Fibroblast of skin of scalp (primary cell): ENCODE data around the gene RINL.

Experiments
- DNase-seq: peaks from one replicate; pipeline ENCODE4 v3.0.0-alpha.2; 2013

The RINL gene

DNA sequence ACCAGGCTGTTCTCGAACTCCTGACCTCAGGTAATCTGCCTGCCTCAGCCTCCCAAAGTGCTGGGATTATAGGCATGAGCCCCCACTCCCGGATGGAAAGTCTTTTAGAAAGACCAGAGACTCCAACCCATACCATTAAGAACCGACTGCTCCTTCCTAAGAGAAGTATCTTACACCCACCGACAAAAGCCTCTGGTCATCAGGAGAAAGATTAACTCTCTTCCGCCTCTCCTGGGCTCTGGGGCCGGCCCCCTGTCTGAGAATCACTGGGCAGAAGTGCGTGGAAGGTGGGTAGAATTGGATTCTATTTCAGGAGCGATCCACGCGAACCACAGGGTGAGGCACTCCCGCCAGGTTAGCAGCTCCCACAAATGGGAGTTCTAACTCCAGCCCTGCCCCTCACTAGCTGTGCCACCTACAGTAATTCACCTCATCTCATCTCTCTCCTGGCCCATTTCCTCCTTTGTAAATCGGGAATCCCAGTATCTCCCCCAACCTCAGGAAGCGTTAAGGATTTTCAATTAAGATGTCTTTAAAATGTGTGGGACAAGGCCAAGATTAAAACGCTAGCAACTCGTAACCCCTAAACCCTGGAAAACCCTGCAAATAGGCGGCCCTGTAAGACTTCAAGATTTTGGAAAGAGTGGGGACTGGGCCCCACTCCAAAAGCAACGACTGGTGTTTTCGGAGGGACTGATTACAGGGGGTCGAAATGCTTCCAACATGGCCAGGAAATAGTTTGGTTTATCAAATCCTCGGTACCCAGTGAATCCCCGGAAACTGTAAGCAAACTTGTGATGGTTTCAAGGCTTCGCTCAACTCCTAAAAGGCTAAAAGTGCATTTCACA, 29.6 kb downstream of the RINL start:
- DNase-seq: no peak

DNA sequence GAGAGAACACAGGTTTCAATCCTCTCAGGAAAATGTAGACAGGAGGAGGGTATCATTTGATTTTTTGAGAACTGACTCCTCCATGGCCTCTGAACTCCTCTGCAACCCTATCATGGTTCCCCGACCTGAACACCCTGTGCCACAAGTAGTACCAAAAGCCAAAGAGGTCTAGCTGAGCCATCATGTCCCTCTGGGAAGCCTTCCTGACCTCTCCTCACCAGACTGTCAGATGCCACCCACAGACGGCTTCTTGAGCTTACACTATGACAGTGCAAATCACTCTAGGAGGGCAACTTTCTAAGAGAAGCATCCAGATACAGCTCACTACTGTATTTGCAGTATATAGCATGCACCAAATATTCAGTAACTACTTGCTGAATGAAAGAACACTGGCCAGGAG, 32.0 kb downstream of the RINL start:
- no peak for DNase-seq

DNA sequence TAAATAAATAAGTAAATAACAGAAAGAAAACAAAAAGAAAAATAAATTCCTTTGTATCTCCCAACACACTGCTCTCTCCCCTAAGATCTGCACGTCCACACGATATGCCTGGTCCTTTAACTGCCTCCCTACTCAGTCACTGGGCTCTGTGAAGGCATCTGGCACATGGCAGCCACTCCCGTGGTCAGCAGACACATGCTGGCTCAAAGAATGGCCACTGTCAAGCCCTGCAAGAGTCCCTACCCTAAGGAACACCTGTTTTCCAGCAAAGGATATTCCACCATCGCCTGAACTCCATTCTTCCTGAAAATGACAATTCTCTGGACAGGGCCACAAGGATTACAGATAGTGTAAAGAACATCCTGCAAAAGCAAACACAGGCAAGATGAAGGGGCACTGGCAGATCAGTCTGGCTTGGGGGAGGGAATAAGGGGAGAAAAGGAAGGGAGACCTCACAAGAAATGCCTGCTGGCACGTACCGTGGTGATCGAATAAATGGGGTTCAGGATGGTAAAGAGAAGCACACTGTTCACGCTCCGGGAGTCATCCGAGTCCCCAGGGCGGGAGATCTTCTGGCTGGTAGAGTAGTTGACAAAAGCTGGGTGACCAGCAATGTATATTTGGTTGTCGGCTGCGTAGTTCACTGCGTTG, 32.6 kb downstream of the RINL start:
- DNase-seq: no peak

DNA sequence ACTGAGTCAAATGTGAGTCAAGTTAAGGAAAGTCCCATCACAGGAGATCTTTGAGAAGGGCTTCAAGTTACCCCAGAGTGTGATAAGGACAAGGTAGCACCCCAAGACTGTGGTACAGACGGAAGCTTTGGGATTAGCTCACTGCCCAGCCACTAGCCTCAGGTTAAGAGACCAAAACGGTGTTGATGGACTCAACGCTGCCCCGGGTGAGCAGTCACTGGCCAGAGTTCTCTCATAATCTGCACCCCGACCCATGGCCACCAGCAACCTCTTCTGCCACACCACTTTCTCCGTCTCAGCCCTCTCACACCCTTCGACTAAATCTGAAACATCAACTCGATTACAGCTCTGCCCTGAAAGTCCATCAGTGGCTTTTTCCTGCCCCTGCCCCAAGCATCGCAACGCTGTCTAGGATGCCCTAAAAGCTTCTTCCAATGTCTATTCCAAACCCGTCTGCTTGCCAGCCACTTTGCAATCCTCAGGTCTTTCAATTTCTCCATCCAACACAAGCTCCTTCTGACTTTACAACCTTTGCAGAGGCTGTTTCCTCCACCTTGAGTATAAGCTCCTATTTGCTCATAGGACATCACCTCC, 33.9 kb downstream of the RINL start:
- no peak for DNase-seq

DNA sequence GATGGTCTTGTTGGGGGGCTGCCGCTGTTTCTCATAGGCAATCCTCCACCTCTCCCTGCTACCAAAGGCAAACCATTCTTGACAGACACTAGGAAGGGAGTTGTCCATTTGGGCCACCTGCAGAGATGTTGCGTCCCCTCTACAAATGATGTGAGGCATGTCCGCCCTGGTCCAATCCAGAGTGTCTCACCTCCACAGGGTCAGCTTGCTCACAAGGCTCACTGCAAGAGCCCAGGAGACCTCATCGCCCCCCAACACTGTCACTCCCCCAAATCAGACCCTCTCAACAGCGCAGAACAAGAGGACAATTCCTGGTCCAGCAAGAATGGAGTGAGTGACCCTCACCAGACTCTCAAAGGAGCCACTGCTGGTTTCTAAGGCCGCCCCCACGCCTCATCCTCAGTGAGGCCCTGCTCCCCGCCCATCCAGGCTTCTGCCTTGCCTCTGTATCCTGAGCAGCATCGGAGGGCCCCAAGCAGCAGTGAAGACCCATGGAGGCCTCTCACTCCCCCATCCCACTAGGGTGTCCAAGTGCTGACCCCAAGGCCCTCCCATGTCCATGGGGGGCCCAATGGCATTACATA, 34.8 kb downstream of the RINL start:
- DNase-seq: no peak

DNA sequence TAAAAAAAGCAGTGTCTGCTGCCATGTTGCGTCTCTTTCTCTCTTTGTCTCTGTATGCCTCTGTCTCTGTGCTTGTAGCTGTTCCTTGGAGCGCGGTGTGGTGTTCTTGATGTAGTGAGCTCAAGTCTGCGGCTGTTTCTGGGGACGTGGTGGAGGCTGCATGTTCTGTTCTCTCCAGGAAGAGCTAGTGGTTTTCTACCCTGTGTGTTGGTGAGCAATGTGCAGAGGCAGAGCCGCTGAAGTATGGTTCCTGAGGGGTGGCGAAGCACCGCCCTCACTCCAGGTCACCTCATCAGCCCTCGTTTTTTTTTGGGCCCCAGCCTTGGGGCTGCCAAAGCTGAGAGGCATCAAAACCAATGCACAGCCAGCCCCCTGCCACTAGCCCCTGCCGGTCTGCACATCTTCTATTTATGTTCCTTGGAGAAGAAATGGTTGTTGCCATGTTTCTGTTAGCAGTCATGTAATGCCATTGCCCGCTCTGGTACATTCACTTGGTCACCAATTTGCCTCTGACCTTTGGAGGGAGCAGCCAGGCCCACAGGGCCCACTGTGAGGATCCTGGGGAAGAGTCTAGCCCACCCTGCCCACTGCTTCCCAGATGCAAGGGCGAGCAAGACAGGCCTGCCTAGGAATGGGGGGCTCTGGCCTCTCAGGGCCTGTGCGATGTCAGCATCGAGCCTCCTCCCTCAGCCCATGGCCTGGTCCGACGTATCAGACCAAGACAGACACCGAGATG, 35.5 kb downstream of the RINL start:
- no peak for DNase-seq

DNA sequence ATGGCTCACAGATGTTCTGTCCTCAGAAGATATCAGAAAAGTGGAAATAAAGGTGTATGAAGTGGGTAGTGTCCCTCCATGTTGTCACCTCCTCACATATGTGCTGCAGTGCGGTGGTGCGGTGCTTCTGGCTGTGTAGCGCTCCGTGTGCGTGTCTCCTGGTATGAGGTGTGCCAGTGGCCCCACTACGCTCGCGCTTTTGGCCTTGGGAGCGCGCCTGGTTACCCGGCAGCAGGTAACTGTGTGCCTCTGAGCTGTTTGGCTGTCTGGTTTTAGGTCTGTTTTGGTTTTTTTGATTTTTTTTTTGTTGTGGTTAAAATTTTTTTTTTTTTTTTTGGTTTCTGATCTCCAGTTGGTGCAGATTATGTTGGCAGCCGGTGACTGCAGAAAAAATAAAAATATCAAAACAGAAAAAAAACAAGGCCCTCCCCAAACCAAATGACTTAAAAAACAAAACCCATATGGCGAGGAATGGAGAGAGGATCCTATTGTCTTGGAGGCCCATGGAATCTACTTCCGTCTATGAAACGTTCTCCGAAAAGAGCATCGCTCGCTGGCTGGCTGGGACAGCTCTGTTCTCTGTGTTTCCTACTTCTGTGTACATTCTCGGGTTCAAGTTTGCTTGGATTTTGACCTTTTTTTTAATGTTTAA, 36.2 kb downstream of the RINL start:
- DNase-seq: no peak

DNA sequence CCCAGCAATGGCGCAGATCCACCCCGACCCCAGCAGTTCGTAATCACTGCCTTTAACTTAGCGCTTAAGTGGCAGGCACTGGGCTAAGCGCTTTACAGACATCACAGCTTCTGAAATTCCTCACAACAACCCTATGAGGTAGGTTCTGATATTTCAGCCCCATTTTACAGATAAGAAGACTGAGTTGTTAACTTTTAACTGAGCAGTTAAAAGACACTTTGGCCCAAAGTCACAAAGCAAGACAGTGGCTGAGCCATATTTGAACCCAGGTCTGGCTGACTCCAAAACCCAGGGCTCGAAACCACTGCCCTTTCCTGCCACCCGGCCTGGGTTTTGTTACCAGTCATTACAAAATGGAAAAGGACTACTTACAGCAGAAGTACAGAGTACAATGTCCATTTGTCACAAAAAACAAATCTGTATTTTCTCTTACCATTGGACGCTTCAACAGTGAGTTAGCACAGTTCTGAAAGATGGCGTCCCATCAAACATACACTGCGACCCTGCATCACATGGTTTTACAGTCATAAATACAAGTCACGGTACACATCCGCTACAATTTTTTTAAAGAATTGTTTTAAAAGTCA, 36.8 kb downstream of the RINL start:
- no peak for DNase-seq

DNA sequence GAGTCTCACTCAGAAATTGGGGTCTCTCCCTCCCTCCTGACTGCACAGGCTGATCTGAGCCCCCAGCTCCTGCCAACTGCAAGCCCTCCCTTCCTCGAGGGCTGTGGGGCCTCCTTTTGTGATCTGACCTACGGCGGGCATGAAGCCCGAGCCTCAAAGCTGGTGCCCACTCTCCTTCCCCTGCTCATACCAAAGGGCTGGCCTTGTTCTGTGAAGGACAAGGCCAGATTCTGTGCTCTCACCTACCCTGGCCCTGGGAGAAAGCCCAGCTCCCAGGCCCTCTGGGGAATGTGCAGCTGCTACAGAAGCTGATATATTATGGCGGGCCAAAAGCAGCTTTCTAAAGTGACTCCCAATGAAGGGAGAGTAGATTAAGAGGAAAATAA, 37.5 kb downstream of the RINL start:
- no peak for DNase-seq

DNA sequence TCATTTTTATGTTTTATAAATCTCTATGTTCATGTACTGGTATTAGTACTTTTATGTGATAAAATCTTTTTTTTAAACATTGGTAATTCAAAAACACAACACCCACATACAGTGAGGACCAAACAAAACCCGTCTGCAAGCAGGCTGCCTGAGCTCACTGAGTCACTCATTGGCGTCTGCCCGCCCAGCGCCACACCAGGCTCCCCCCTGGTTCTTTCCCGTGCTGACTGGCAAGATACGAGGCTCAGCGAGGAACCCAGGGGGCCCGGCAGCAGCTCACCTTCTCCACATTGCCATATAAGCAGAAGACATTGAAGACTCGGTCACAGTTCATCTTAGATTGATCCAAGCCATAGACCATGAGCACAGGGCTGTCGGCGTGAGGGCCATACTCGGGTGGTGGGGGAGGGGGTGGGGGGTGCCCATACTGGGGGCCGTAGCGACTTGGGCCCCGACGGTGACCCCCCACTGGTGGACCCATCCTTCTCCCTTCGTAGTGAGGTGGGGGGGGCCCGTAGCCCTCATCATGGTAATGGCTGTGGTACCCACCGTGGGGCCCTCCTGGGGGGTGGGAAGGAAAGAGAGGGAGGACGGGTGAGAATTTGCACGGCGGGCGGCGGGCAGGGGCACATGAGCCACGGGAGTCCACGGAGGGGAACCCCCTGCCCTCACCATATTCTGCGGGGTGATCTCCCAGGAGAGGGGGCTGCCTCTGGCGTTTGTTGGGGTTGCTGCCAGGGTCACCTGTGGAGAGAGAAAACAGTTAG, 38.1 kb downstream of the RINL start:
- no peak for DNase-seq

DNA sequence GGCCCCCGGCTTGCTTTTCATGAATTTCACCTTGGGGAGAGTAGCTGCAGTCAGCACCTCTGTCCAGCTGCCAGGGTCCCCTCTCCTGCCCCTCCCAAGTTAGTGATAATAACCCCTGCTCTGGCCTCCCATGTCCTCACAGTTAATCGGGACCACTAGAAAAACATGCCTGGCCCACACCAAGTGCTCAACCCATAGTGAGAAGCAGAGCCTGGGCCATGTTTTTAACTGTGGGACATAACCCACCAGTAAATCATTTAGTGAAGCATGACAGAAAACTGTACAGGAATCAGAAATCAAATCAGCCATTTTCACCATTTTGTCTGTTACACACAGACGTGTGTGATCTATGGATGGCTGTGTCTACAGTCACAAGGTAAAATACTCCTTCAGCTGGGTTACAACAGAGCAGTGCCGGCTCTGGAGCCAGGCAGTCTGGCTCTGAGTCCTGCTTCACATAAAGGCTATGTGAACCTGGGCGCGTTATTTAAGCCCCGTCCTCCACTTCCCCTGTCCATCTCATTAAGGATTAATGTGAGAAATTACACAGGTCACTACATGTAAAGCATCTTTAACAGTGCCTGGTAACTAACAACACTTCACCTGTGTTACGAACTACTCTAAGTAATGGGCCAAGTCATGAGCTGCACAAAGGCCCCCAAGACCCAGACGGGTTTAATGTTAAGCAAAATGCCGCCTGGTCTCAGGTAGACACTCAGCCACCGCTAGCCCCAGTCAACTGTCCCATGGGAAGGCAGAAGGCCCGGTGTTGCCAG, 38.9 kb downstream of the RINL start:
- DNase-seq: no peak

DNA sequence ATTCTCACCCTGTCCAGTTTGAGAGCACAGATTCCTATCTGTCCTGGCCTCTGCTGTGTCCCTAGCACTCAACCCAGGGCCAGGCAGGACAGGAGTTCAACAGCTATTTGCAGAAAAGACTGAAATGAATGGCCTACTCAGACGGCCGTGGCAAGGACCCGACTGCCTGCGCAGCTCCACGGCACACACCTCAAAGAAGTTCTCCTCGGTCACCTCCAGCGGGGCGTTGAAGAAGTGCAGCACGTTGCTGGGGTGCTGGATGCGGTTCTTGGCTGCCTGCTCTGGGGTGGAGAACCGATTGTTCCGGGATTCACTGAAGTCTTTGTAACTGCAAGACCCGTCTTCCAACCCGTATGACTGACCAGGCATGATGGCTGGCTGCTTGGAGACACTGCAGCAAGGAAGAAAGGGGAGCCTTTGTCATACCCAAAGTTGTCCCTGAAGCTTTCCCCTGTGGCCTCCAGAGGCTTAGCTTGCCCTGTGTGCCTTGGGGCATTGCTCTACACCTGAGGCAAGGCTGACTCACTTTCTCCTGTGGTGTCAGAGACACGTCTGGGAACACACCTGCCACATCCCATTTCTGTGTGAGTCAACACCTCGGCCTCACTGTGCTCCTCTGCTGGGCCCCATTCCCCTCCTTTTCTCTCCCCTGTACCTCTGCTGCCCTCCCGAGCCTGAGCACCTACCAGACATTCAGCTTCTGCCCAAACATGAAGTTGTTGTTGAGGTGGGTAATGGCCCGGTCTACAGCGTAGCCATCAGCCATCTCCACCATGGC, 39.7 kb downstream of the RINL start:
- DNase-seq: no peak

DNA sequence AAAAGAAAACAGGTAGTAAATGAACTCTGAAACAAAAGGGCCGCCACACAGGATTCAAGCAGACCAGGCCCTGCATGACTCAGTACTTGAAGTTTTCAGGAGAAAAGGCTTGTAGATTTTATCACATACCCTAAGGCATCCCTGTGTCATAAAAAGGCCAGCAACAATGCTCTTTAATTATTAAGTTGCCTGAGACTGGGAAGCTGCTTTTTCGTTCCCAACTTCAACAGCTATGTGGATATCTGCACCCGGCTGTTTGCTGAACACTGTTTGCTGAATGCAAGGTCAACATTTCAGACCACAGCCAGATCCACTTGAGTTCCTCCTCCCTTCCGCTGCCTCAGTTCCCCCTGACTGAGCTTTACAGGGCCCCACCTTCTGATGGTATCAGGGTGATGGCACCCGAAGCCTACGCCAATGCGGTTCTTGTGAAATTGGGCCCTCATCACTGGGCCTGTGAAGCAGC, 40.4 kb downstream of the RINL start:
- no peak for DNase-seq

DNA sequence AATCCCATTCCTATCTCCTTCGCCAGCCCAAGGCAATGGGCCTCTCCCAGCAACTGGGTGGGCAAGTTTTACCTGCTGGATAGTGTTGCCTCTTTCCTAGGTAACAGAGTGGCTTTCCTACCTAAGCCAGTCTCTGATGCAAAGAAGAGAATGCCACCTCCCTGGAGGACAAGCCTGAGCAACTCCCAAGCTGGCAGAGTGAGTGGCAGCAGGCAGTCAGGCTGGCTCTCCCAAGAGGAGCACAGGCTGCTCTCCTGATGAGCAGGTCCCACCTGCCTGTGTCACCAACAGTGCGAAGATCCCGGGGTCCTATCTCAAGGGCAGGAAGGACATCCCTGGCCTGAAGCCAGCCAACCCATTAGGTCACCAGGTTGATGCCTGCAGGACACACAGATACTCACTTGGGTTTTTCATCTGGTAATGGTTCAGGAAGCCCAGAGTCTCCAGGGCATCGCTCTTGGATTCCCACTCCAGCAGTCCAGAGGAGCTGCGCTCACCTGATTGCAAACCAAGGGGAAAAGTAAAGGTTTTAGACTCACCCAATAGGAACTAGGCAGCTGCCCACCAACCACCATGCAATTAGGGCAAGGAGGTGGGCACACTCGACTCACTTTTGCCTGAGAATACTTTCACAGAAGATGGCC, 41.0 kb downstream of the RINL start:
- DNase-seq: no peak

DNA sequence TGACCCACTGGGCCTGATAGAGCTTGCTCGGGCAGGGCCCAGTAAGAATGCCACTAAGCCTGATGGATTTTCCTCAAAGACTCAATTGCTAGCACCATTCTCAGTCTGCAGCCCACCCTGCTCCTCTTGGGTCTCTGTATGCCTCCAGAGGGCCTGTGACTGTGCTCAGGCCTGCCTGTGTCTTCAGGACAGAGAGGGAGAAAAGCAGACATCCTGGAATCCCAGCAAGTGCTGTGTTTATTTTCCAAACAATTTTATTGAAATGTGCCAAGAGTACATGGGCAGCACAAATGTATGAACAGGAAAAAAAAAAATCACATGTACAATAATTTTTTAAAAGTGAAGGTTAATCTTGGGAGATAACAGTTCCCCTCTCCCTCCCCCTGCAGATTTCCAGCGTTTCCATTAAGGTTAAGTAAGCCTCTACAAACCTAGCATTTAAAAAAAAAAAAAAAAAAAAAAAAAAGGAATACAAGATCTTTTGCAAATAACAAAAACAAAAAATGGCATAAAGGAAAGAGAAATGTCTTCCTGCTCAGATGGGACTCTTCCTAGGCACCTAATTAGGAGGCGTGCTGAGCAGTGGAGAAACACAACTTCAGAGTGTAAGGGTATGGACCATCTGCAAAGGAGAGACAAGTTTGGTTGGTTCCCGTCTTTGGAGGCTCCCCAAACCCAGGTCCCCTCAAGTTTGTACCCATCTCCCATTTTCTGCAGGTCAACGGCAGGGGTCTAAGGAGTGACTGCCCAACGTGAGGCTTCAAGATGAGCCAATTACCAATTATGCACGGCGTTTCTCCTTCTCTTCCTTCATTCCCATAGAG, 41.7 kb downstream of the RINL start:
- no peak for DNase-seq

DNA sequence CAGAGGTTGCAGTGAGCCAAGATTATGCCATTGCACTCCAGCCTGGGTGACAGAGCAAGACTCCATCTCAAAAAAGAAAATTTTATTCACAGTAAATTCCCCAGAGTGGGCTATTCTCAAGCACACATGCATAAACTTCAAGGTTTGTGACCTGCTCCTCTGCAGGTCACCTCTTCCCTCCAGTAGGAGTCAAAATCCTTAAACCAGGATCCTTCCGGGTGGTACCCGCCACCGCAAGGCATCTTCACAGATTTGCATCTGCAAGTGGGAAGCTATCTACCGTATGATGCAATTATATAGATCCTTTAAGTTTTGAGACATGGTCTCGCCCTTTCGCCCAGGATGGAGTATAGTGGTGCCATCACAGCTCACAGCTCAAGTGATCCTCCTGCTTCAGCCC, 43.5 kb downstream of the RINL start:
- DNase-seq: no peak

DNA sequence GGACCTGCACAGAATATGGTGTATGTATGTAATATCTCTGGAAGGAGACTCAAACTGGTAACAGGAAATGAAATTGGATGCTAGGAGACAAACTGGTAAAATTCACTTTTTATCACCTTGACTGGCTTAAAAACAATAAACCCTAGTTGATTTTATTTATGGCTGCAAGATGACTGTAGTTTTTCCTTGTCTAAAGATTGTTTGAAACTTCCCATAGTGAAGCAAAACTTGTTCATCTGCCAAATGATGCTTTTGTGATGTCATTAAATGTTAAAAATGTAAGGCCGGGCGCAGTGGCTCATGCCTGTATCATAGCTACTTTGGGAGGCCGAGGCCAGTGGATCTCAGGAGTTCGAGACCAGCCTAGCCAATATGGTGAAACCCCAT, 44.0 kb downstream of the RINL start:
- DNase-seq: no peak

DNA sequence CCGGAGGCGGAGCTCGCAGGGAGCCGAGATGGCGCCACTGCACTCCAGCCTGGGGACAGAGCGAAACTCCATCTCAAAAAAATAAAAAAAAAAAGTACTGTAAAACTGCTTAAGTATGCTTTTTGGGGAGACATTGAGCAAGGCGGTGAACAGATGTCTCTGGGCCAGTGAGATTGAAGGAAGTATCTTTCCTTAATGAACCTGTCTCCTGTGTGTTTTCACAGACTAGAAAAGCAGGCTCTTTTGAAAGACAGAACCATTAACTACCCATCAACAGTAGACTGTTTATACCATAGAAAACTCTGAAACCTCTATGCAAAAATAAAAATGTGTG, 45.0 kb downstream of the RINL start:
- no peak for DNase-seq
